VCaP (cell line): ENCODE measurements around the gene FUS.
"Not testable (repeated sequence)": the region's sequence is repeated elsewhere in the genome, so short reads cannot be mapped to it uniquely, and the experiment has no call there.

Source experiments
- H3K27ac ChIP-seq: fragments of 450-650 bp; 2 replicates; pipeline ENCODE4 v1.5.1; 2017
- TF ChIP-seq, protein P1 (sequence below): fragments of 450-650 bp; conservative IDR thresholded peaks from 2 replicates; pipeline ENCODE4 v1.5.1; 2017; ENCODE audit warnings: mild to moderate bottlenecking, moderate library complexity

The FUS gene

DNA sequence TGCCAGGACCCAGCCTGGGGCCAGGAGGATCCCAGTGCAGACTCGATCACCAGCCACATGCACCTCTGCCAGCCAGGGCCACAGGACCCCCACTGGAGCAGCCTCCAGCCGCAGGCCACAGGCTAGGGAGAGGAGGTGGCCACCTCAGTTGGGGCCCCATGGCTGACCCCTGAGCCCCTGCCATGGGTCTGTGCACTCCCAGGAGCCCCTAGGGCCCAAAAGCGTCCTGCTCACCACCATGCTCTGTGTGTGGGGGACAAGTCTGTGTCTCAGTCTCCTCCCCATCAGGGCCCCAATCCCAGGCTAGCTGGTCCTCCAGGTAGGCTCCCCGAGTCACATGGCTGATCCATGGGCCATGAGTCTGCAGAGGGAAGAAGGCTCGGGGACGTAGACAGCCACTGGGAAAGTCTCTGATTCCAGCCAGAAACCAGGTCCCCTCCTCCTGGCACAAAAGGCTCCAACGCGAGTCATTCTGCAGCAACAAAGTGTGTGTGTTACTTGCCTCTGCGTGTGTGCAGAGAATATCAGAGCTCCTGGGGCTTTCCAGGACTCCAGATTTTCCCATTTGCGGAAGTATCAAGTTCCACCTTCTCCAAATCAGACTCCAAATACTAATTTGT, 38.3 kb upstream of the FUS start:
- TF ChIP-seq, protein P1, sequence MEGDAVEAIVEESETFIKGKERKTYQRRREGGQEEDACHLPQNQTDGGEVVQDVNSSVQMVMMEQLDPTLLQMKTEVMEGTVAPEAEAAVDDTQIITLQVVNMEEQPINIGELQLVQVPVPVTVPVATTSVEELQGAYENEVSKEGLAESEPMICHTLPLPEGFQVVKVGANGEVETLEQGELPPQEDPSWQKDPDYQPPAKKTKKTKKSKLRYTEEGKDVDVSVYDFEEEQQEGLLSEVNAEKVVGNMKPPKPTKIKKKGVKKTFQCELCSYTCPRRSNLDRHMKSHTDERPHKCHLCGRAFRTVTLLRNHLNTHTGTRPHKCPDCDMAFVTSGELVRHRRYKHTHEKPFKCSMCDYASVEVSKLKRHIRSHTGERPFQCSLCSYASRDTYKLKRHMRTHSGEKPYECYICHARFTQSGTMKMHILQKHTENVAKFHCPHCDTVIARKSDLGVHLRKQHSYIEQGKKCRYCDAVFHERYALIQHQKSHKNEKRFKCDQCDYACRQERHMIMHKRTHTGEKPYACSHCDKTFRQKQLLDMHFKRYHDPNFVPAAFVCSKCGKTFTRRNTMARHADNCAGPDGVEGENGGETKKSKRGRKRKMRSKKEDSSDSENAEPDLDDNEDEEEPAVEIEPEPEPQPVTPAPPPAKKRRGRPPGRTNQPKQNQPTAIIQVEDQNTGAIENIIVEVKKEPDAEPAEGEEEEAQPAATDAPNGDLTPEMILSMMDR: no peak
- peak overlapping the region; percentile 55 for H3K27ac ChIP-seq

DNA sequence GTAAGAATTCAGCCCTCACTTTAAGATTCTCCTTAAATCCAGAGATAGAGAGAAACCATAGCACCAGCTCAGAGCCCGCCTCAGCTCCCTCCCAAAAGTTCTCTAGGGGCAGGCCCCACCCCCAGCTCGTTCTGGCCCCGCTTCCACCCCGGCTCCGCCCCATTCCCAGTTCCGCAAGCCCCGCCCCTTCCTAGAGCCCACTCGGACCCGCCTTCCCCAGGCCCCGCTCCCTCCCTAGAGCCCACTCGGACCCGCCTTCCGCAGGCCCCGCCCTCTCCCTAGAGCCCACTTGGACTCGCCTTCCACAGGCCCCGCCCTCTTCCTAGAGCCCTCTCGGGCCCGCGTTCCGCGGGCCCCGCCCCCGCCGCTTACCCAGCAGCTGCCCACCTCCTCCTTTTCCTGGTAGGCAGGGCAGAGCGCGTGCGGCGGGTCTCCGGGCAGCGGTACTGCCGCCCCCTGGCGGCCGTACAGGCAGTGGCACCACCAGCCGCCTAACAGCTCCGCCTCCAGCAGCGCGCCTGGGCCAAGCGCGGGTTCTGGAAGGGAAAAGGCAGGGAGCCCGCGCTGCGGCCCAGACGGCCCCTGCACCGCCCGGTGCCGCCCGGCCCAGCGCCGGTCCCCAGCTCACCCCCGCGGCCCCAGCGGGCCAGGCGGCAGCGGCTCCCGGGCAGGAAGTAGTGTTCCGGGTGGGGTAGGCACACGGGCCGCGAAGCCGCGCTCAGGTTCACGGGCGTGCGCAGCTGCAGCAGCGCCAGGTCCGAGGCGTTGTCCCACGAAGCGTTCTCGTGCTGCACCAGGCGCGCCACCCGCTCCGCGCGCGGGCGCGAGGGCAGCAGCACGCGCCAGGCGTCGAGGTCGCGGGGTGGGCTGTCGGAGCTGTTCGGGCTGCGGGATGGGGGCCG, 37.6 kb upstream of the FUS start:
- H3K27ac ChIP-seq: peak overlapping the region; percentile 73
- TF ChIP-seq, protein P1: peak; percentile 92

DNA sequence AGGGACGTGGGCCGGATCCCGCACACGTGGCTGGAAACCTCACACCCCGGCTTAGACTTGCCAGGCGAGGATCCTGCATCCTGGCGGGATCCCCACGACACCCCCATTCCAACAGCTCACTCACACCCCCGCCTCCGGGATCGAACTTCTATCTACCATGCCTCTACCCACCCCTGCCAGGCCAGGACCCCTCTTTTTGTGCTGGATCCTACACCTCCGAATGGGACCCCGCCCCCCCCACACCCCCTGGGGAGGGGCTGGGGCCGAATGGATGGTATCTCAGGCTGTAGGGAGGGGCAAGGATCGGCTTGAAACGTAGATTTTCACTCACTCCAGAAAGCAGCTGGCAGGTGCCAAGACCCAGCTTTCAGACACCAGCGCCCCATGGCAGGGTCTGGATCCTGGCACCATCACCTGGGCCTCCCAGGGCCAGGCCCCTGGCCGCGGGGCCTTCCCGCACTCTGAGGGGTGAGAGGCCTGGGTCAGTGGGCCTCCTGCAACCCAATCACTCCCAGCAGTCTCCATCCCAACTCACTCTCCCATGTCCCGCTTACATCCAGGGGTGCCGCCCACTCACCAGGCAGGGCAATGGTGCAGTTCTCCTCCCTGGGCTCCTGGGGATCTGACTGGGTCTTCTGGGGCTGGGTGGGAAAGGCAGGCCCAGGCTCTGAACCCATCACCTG, 36.8 kb upstream of the FUS start:
- TF ChIP-seq, protein P1: no peak
- H3K27ac ChIP-seq: peak overlapping the region; percentile 73

DNA sequence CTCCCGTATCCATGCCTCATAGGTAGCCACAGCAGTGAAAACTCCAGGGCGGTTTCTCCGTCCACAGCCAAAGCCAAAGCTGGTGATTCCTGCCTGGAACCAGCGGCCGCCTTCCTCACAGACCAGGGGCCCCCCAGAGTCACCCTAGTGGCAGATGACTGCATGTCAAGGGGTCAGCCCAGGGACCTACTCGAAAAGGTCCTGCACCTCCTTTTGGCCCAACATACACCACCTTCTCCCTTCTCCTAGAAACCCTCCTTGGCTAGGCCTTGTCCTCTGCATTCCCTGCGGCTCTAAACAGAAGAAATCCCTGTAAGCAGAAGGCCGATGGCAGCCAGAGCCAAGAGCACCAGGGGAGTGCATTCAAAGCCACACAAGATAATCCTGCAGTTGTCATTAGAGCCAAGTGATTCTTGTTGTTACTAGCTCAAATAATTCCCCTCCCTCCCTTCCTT, 36.2 kb upstream of the FUS start:
- TF ChIP-seq, protein P1: no peak
- H3K27ac ChIP-seq: no peak overlapping the region

DNA sequence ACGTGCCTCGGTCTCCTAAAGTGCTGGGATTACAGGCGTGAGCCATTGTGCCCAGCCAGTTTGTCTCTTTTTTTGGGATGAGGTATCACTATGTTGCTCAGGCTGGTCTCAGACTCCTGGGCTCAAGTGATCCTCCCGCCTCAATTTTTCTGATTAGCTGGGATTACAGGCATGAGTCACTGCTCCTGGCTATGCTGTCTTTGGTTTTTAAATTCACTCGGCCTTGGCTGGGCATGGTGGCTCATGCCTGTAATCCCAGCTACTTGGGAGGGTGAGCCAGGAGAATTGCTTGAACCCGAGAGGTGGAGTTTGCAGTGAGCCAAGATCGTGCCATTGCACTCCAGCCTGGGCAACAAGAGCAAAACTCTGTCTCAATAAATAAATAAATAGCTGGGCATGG, 35.5 kb upstream of the FUS start:
- not testable (repeated sequence) for H3K27ac ChIP-seq

DNA sequence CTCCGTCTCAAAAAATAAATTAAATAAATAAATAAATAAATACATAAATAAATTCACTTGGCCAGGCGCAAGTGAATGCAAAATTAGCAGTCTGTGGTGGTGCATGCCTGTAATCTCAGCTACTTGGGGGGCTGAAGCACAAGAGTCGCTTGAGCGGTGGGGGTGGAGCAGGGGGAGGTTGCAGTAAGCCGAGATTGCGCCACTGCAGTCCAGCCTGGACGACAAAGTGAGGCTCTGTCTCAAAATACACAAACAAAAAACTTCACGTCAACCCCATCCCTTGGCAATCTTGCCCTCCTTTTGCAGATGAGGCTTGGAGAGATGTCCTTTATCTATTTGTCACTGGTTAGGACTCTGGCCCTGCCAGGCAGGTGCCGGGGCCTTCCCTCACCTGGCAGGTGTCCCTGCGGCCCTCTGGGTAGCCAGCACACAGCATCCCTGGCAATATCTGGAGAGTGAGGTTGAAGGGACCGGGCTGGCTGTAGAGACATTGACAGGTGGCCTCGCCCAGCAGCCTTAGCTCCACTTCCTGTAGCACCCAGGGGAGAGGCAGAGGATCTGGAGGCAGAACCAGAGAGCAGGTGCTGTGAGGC, 34.4 kb upstream of the FUS start:
- no peak overlapping the region for H3K27ac ChIP-seq
- TF ChIP-seq, protein P1: no peak

DNA sequence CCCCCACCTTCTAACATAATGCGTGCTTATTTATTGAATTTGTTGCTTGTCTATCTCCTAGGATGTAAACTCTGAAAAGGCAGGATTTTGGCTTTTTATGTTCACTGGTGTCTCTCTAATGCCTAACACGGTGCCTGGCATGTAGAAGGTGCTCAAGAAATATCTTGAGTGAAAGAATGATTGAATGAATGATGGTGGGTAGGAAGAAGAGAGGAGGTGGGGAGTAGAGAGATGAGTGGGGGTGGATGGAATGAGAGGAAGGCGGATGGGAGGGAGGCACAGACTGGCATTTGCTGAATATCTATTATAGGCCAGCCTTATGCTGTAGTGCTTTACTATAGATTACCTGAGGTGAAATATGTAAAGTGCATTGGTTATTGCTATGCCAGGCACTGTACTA, 32.4 kb upstream of the FUS start:
- H3K27ac ChIP-seq: no peak overlapping the region
- TF ChIP-seq, protein P1: no peak
